Ishikawa (cell line): Measurements from ENCODE around the gene PPIG.

Experiments
- CEBPB ChIP-seq: IDR thresholded peaks from 2 replicates; pipeline ENCODE4 v1.6.1; 2012
- CREB1 ChIP-seq: IDR thresholded peaks from 2 replicates; pipeline ENCODE4 v1.6.1; 2012; ENCODE audit warnings: low read depth
- EGR1 ChIP-seq: IDR thresholded peaks from 2 replicates; pipeline ENCODE4 v1.6.1; 2012
- EP300 ChIP-seq: IDR thresholded peaks from 2 replicates; pipeline ENCODE4 v1.6.1; 2012; ENCODE audit warnings: borderline replicate concordance
- FOXM1 ChIP-seq: IDR thresholded peaks from 2 replicates; pipeline ENCODE4 v1.6.1; 2012; ENCODE audit warnings: low read depth, borderline replicate concordance
- NFIC ChIP-seq: IDR thresholded peaks from 2 replicates; pipeline ENCODE4 v1.6.1; 2012
- RAD21 ChIP-seq: IDR thresholded peaks from 2 replicates; pipeline ENCODE4 v1.6.1; 2012; ENCODE audit warnings: low read depth
- TAF1 ChIP-seq: IDR thresholded peaks from 2 replicates; pipeline ENCODE4 v1.6.1; 2012; ENCODE audit warnings: low read depth, mild to moderate bottlenecking
- TCF12 ChIP-seq: IDR thresholded peaks from 2 replicates; pipeline ENCODE4 v1.6.1; 2012; ENCODE audit warnings: low read depth
- TEAD4 ChIP-seq: IDR thresholded peaks from 2 replicates; pipeline ENCODE4 v1.6.1; 2012
- YY1 ChIP-seq: IDR thresholded peaks from 2 replicates; pipeline ENCODE4 v1.6.1; 2012; ENCODE audit warnings: low read depth
- ZBTB7A ChIP-seq: IDR thresholded peaks from 2 replicates; pipeline ENCODE4 v1.6.1; 2012; ENCODE audit warnings: low read depth
- TF ChIP-seq, protein P1 (sequence below): IDR thresholded peaks from 2 replicates; pipeline ENCODE4 v1.6.1; 2012
- TF ChIP-seq, protein P2 (sequence below): IDR thresholded peaks from 2 replicates; pipeline ENCODE4 v1.6.1; 2012
- TF ChIP-seq, protein P3 (sequence below): IDR thresholded peaks from 2 replicates; pipeline ENCODE4 v1.6.1; 2012; ENCODE audit warnings: low read depth, mild to moderate bottlenecking

Gene PPIG

GRCh38 chr2:169599568-169599967 is 15.4 kb downstream of the PPIG start:
- no peak for TF ChIP-seq EGR1
- no peak for TF ChIP-seq EP300
- TF ChIP-seq, protein P1, sequence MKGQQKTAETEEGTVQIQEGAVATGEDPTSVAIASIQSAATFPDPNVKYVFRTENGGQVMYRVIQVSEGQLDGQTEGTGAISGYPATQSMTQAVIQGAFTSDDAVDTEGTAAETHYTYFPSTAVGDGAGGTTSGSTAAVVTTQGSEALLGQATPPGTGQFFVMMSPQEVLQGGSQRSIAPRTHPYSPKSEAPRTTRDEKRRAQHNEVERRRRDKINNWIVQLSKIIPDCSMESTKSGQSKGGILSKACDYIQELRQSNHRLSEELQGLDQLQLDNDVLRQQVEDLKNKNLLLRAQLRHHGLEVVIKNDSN = no peak
- no peak for TF ChIP-seq RAD21
- no peak for TF ChIP-seq CEBPB
- TF ChIP-seq, protein P2, sequence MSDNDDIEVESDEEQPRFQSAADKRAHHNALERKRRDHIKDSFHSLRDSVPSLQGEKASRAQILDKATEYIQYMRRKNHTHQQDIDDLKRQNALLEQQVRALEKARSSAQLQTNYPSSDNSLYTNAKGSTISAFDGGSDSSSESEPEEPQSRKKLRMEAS = no peak
- TF ChIP-seq TCF12 = no peak
- no peak for TF ChIP-seq CREB1
- no peak for TF ChIP-seq NFIC
- TF ChIP-seq TAF1 = no peak
- no peak for TF ChIP-seq FOXM1
- TF ChIP-seq ZBTB7A = no peak
- no peak for TF ChIP-seq YY1
- TF ChIP-seq, protein P3, sequence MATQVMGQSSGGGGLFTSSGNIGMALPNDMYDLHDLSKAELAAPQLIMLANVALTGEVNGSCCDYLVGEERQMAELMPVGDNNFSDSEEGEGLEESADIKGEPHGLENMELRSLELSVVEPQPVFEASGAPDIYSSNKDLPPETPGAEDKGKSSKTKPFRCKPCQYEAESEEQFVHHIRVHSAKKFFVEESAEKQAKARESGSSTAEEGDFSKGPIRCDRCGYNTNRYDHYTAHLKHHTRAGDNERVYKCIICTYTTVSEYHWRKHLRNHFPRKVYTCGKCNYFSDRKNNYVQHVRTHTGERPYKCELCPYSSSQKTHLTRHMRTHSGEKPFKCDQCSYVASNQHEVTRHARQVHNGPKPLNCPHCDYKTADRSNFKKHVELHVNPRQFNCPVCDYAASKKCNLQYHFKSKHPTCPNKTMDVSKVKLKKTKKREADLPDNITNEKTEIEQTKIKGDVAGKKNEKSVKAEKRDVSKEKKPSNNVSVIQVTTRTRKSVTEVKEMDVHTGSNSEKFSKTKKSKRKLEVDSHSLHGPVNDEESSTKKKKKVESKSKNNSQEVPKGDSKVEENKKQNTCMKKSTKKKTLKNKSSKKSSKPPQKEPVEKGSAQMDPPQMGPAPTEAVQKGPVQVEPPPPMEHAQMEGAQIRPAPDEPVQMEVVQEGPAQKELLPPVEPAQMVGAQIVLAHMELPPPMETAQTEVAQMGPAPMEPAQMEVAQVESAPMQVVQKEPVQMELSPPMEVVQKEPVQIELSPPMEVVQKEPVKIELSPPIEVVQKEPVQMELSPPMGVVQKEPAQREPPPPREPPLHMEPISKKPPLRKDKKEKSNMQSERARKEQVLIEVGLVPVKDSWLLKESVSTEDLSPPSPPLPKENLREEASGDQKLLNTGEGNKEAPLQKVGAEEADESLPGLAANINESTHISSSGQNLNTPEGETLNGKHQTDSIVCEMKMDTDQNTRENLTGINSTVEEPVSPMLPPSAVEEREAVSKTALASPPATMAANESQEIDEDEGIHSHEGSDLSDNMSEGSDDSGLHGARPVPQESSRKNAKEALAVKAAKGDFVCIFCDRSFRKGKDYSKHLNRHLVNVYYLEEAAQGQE = no peak
- no peak for TF ChIP-seq TEAD4

GRCh38 chr2:169609264-169609663 is 25.1 kb downstream of the PPIG start:
- TF ChIP-seq FOXM1 = no peak
- no peak for TF ChIP-seq EGR1
- no peak for TF ChIP-seq TAF1
- TF ChIP-seq, protein P3 = no peak
- TF ChIP-seq CEBPB = no peak
- TF ChIP-seq, protein P2 = no peak
- TF ChIP-seq ZBTB7A = no peak
- TF ChIP-seq RAD21 = no peak
- TF ChIP-seq NFIC = no peak
- TF ChIP-seq CREB1 = no peak
- TF ChIP-seq EP300 = no peak
- TF ChIP-seq TCF12 = no peak
- TF ChIP-seq, protein P1 = no peak
- TF ChIP-seq TEAD4 = no peak
- no peak for TF ChIP-seq YY1

DNA sequence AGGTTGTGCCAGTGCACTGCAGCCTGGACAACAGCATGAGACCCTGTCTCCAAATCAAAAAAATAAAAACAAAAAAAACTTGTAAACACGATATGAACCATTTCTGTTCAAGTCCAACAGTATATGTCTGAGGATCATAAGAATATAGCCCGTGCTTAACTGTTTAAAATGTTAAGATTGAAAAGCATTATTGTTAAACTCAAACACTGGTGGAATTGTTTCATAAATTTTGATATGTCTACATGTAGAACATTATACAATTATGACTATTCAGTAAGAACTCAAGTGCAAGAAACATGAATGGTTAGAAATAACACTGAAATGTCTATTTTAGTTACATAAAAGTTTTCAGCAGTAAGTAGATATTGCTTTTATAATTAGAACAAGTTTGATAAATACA is 29.7 kb downstream of the PPIG start:
- TF ChIP-seq TEAD4 (no peak), ZBTB7A (no peak), NFIC (no peak), CREB1 (no peak)
- TF ChIP-seq, protein P1 = no peak

GRCh38 chr2:169619946-169620345 is 35.8 kb downstream of the PPIG start:
- TF ChIP-seq TCF12 = no peak
- TF ChIP-seq EP300 = no peak
- TF ChIP-seq FOXM1 = no peak
- no peak for TF ChIP-seq EGR1
- TF ChIP-seq, protein P1 = no peak
- TF ChIP-seq ZBTB7A = no peak
- TF ChIP-seq NFIC = no peak
- TF ChIP-seq TEAD4 = no peak

GRCh38 chr2:169620509-169620908 is 36.4 kb downstream of the PPIG start:
- TF ChIP-seq CREB1 (no peak), TAF1 (no peak), TCF12 (no peak), EGR1 (no peak), EP300 (no peak), CEBPB (no peak), YY1 (no peak), FOXM1 (no peak)
- TF ChIP-seq, protein P1 = no peak
